PC-9 (cell line): ENCODE measurements around the gene MIA. TPM values are rescaled to one million over a fixed set of nuclear protein-coding genes. Genes with fewer than 3 reads are reported as not detected.

Source experiments
- BruUV-seq: library from RNA; stranded (reverse); fragments of 400-500 nt; replicated peaks from 2 replicates; lab custom pipeline; 2021; lab: Mats Ljungman, UMichigan
- CTCF ChIA-PET: fragments of 300-600 bp; sonication (Branson Sonifier 250); formaldehyde crosslinking; loops from one replicate; lab custom pipeline; 2022; ENCODE audit warnings: antibody characterized with exemption; lab: Charles Lee
- POLR2A ChIA-PET: fragments of 300-600 bp; sonication (Branson Sonifier 250); formaldehyde crosslinking; loops from one replicate; lab custom pipeline; 2022; ENCODE audit warnings: antibody characterized with exemption; ENCODE audit not compliant: unreplicated experiment; lab: Charles Lee
- DNase-seq, 2 experiments: peaks; one replicate each; pipeline versions ENCODE4 v3.0.0 to v3.0.0-alpha.2; 2015 to 2022; ENCODE audit warnings: mixed read lengths in 1 of 2
- H2AFZ ChIP-seq: fragments of 200-600 bp; sonication (generic); 2 replicates; pipeline ENCODE4 v1.8.1; 2017; ENCODE audit warnings: antibody characterized with exemption
- H3F3A ChIP-seq: fragments of 200-600 bp; sonication (generic); 2 replicates; pipeline ENCODE4 v1.8.1; 2017; ENCODE audit warnings: antibody characterized with exemption, mild to moderate bottlenecking, low read depth; ENCODE audit not compliant: insufficient read depth
- H3K27ac ChIP-seq: fragments of 200-600 bp; sonication (generic); 2 replicates; pipeline ENCODE4 v1.6.1; 2016; ENCODE audit warnings: mixed run types
- H3K27me3 ChIP-seq: fragments of 200-600 bp; sonication (generic); 2 replicates; pipeline ENCODE4 v1.6.1; 2016; ENCODE audit warnings: low read depth, mixed run types; ENCODE audit not compliant: insufficient read depth
- H3K36me3 ChIP-seq: fragments of 200-600 bp; sonication (generic); 2 replicates; pipeline ENCODE4 v1.6.1; 2016; ENCODE audit warnings: low read depth, mixed run types
- H3K4me1 ChIP-seq: fragments of 200-600 bp; sonication (generic); replicated peaks from 2 replicates; pipeline ENCODE4 v1.6.1; 2016; ENCODE audit warnings: mixed run types; ENCODE audit not compliant: insufficient read depth
- H3K4me2 ChIP-seq: fragments of 200-600 bp; sonication (generic); 2 replicates; pipeline ENCODE4 v1.6.1; 2017; ENCODE audit warnings: mixed run types
- H3K4me3 ChIP-seq: fragments of 200-600 bp; sonication (generic); 2 replicates; pipeline ENCODE4 v1.6.1; 2016; ENCODE audit warnings: mixed run types
- H3K79me2 ChIP-seq: fragments of 200-600 bp; sonication (generic); 2 replicates; pipeline ENCODE4 v1.6.1; 2017; ENCODE audit warnings: low read depth, mixed run types
- H3K9me2 ChIP-seq: fragments of 200-600 bp; sonication (generic); 2 replicates; pipeline ENCODE4 v1.8.1; 2017; ENCODE audit warnings: mild to moderate bottlenecking; ENCODE audit not compliant: insufficient read depth
- H3K9me3 ChIP-seq: fragments of 200-600 bp; sonication (generic); 2 replicates; pipeline ENCODE4 v1.8.1; 2016; ENCODE audit warnings: low read depth; ENCODE audit not compliant: insufficient read depth
- H4K20me1 ChIP-seq: fragments of 200-600 bp; sonication (generic); 2 replicates; pipeline ENCODE4 v1.8.1; 2017; ENCODE audit not compliant: insufficient read depth
- CTCF ChIP-seq: fragments of 200-600 bp; sonication (generic); conservative IDR thresholded peaks from 2 replicates; pipeline ENCODE4 v1.6.1; 2017; ENCODE audit warnings: mixed run types, antibody characterized with exemption, mild to moderate bottlenecking, moderate library complexity
- EZH2 ChIP-seq: fragments of 200-600 bp; sonication (generic); IDR thresholded peaks from 2 replicates; pipeline ENCODE4 v1.8.0; 2017; ENCODE audit warnings: antibody characterized with exemption, low read depth
- intact Hi-C: fragments of 100-400 bp; cut with micrococcal nuclease; formaldehyde crosslinking; loops from one replicate; pipeline ENCODE4 v1.10.0; 2022; ENCODE audit not compliant: unreplicated experiment
- total RNA-seq: library from RNA; stranded (reverse); gene quantifications from 2 replicates; pipeline ENCODE4 v1.2.3, GENCODE V29; 2021

MIA gene
- total RNA-seq, 1 experiment from 2014 or later = 2.7 TPM

- peaks cover 32% of the 10 kb centered on the region for H3K4me1 ChIP-seq
- intact Hi-C loops = loop anchor here (1.0 to 2.0 kb wide), 4 partner anchors 21 to 136 kb away; partner anchors contain the start of genes ACTMAP, RAB4B and SNRPA
These were observed 23.6 kb downstream of the MIA start, which contains the start of gene EGLN2 for GRCh38 chr19:40798683-40799557. EGLN2 (plus strand) TSS chr19:40799191; CDS start chr19:40800573, 1,382 bp downstream.

GRCh38 chr19:40799558-40800338, 24.4 kb downstream of the MIA start:
- ChIA-PET CTCF (interaction anchor here (0.7 kb wide), 1 partner anchor 67 kb away, joined by 6 read pairs; no protein-coding TSS in a partner anchor), POLR2A (interaction anchor here (1.2 kb wide), 1 partner anchor 21 kb away, joined by 4 read pairs; no protein-coding TSS in a partner anchor)
- intact Hi-C loops = loop anchor here (1.0 to 2.0 kb wide), 2 partner anchors 49 to 84 kb away; partner anchors contain the start of genes ACTMAP and SNRPA
- Histone ChIP-seq H3K36me3 (peaks cover 3% of the 10 kb centered on the region; the same call in 1 of the 2 replicates), H3K4me2 (peak overlapping the region; percentile 98), H3F3A (peaks cover 5% of the 10 kb centered on the region; the same call in 1 of the 2 replicates), H3K27ac (no peak overlapping the region), H3K9me2 (no peaks in the 10 kb centered on the region), H3K4me1 (peaks cover 32% of the 10 kb centered on the region), H2AFZ (0 out of 2 replicates have a peak overlapping the region, but pooled peaks have one; percentile 52), H4K20me1 (peaks cover 40% of the 10 kb centered on the region), H3K27me3 (no peaks in the 10 kb centered on the region), H3K9me3 (no peaks in the 10 kb centered on the region), H3K79me2 (peaks cover 49% of the 10 kb centered on the region), H3K4me3 (peak overlapping the region; percentile 95)
- TF ChIP-seq CTCF (no peak), EZH2 (no peak)
- DNase-seq = peak in 1 of 2 experiments; percentile 28
- BruUV-seq = no TSS peak

More at GRCh38 chr19:40798683-40799557, 23.6 kb downstream of the MIA start, which contains the start of gene EGLN2:
- Histone ChIP-seq H3K36me3 (peaks cover 3% of the 10 kb centered on the region; the same call in 1 of the 2 replicates), H4K20me1 (peaks cover 32% of the 10 kb centered on the region), H2AFZ (peak within 1 kb of the TSS; percentile 75), H3K4me3 (peak within 1 kb of the TSS; percentile 95), H3K79me2 (peaks cover 42% of the 10 kb centered on the region), H3K9me3 (no peaks in the 10 kb centered on the region), H3K9me2 (no peaks in the 10 kb centered on the region), H3F3A (peaks cover 5% of the 10 kb centered on the region; the same call in 1 of the 2 replicates), H3K27me3 (no peaks in the 10 kb centered on the region), H3K4me2 (peak within 1 kb of the TSS; percentile 98), H3K27ac (peak within 1 kb of the TSS; percentile 11; the same call in 1 of the 2 replicates)
- peak; percentile 95 to 100 for DNase-seq
- ChIA-PET CTCF (interaction anchor here (0.6 to 1.3 kb wide), 2 partner anchors 21 to 85 kb away, joined by 3 to 11 read pairs; partner anchors contain the start of gene RAB4B), POLR2A (interaction anchor here (0.6 to 1.2 kb wide), 4 partner anchors 20 to 450 kb away, joined by 3 to 9 read pairs (median 4); partner anchors contain the start of genes C19orf47 and PLD3)
- TF ChIP-seq EZH2 (no peak), CTCF (no peak)
- no TSS peak for BruUV-seq
